A673 (cell line): ENCODE data around the gene MRPL10.

Experiments
- EZH2 ChIP-seq: fragments of 200-600 bp; sonication (generic); IDR thresholded peaks from 2 replicates; pipeline ENCODE4 v1.6.1; 2017; ENCODE audit warnings: borderline replicate concordance, low read depth, mild to moderate bottlenecking, mixed read lengths, antibody characterized with exemption, low read length; ENCODE audit not compliant: poor library complexity, severe bottlenecking
- TF ChIP-seq, protein P1 (sequence below): fragments of 300-800, 200-600 bp; sonication (generic); conservative IDR thresholded peaks from 2 replicates; pipeline ENCODE4 v1.5.1; 2017; ENCODE audit warnings: low read depth, mild to moderate bottlenecking, antibody characterized with exemption, low read length, moderate library complexity, mixed read lengths

DNA sequence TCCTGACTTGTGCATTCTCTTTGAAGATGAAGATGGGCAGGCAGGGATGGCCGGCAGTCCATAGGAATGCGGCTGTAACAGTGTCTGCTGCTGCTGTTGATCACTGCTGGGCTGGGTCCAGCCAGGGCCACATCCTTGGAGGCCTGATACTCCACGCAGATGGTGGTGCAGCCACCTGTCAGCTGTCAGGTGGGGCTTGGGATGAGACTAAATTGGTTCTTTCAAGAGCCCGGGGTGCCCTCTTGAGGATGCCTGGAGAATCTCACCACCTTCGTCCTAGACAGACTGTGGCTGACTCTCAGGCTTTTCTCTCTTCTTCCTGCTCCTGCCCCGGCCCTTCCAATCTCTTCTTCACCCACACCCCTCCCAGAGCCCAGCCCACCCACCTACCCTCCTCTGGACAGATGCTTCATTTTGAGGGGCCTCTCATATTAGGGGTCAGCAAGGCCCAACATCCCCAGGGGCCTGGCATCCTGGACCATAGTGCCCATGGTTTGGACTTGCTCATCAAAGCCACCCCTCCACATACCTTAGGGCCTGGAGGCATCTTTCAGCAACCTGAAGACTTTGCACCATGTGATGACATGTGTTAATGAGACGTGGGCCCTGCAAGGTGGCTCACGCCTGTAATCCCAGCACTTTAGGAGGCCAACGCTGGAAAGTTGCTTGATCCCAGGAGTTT lies 28.9 kb downstream of the MRPL10 start:
- TF ChIP-seq, protein P1, sequence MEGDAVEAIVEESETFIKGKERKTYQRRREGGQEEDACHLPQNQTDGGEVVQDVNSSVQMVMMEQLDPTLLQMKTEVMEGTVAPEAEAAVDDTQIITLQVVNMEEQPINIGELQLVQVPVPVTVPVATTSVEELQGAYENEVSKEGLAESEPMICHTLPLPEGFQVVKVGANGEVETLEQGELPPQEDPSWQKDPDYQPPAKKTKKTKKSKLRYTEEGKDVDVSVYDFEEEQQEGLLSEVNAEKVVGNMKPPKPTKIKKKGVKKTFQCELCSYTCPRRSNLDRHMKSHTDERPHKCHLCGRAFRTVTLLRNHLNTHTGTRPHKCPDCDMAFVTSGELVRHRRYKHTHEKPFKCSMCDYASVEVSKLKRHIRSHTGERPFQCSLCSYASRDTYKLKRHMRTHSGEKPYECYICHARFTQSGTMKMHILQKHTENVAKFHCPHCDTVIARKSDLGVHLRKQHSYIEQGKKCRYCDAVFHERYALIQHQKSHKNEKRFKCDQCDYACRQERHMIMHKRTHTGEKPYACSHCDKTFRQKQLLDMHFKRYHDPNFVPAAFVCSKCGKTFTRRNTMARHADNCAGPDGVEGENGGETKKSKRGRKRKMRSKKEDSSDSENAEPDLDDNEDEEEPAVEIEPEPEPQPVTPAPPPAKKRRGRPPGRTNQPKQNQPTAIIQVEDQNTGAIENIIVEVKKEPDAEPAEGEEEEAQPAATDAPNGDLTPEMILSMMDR: peak; percentile 55
- no peak for TF ChIP-seq EZH2
